K562 (cell line): ENCODE results near the gene DSG3. TPM values are rescaled to one million over a fixed set of nuclear protein-coding genes. Genes with fewer than 3 reads are reported as not detected.
A peak's percentile ranks its signal among the peaks of the same experiment; 100 is the strongest.

Experiments
- ATAC-seq: fragments of 200-7000 bp; cut with Tn5 transposase; 3 replicates; pipeline ENCODE4 v1.9.1; 2020; ENCODE audit warnings: moderate library complexity
- BruUV-seq: library from RNA; stranded (reverse); fragments of 400-500 nt; replicated peaks from 2 replicates; lab custom pipeline; 2021; lab: Mats Ljungman, UMichigan
- CTCF ChIA-PET: fragments of 300-600 bp; formaldehyde crosslinking; extraction: SDS; loops from one replicate; lab custom pipeline; 2021; ENCODE audit warnings: low intra/inter-chr PET ratio; lab: Yijun Ruan, JAX
- POLR2A ChIA-PET: fragments of 300-600, 350-650 bp; sonication (Branson Sonifier 250); formaldehyde crosslinking; extraction: SDS; loops from one replicate; lab custom pipeline; 2021; ENCODE audit warnings: antibody characterized with exemption, inconsistent platforms; lab: Yijun Ruan, JAX
- DNase-seq, 4 experiments: peaks; one replicate each; pipeline versions ENCODE4 v3.0.0 to v3.0.0-alpha.2; 2011 to 2018; ENCODE audit warnings: low spot score in 3 of 4, mixed read lengths in 3 of 4; ENCODE audit errors: extremely low read depth in 1 of 4
- FAIRE-seq: peaks from 2 replicates; lab custom pipeline; 2011; peaks lifted over from hg19 to GRCh38; lab: Jason Lieb, UNC
- H2AFZ ChIP-seq: 2 replicates; pipeline ENCODE4 v1.6.0; 2011; ENCODE audit warnings: low read depth, low read length, control low read depth, inconsistent platforms
- H3K27ac ChIP-seq: fragments of 200-600 bp; 3 replicates; pipeline ENCODE4 v1.8.0; 2011; ENCODE audit warnings: low read depth, mild to moderate bottlenecking, control low read depth, inconsistent platforms, low read length, moderate library complexity, mixed read lengths; ENCODE audit errors: extremely low read depth
- H3K27me3 ChIP-seq, 2 experiments: fragments of 300-600 bp in 1 of 2; 2 replicates in 1 of 2; 3 replicates in 1 of 2; pipeline versions ENCODE4 v1.6.0 to v1.8.0; 2011; ENCODE audit warnings: inconsistent platforms in 2 of 2, low read length in 2 of 2, mild to moderate bottlenecking in 1 of 2, mixed read lengths in 1 of 2, moderate library complexity in 1 of 2; ENCODE audit not compliant: control insufficient read depth in 2 of 2, insufficient read depth in 2 of 2
- H3K36me3 ChIP-seq: fragments of 300-600 bp; 3 replicates; pipeline ENCODE4 v1.8.0; 2011; ENCODE audit warnings: mild to moderate bottlenecking, low read length, inconsistent platforms; ENCODE audit not compliant: control insufficient read depth, insufficient read depth
- H3K4me1 ChIP-seq, 2 experiments: fragments of 200-600 bp in 1 of 2; replicated peaks in 1 of 2; 2 replicates in 1 of 2; 3 replicates in 1 of 2; pipeline versions ENCODE4 v1.5.1 to v1.8.0; 2011; ENCODE audit warnings: inconsistent platforms in 2 of 2, low read length in 2 of 2, mild to moderate bottlenecking in 1 of 2, mixed read lengths in 1 of 2, moderate library complexity in 1 of 2; ENCODE audit not compliant: control insufficient read depth in 2 of 2, insufficient read depth in 2 of 2
- H3K4me2 ChIP-seq: 2 replicates; pipeline ENCODE4 v1.6.1; 2011; ENCODE audit warnings: low read length, control low read depth, inconsistent platforms, mixed read lengths; ENCODE audit not compliant: insufficient read depth
- H3K4me3 ChIP-seq: fragments of 200-600 bp; sonication (generic), shearing (Covaris generic); 2 replicates; pipeline ENCODE4 v1.5.1; 2016; ENCODE audit warnings: control low read depth, inconsistent platforms
- H3K79me2 ChIP-seq: fragments of 200-600 bp; 3 replicates; pipeline ENCODE4 v1.8.0; 2011; ENCODE audit warnings: low read length, inconsistent platforms; ENCODE audit not compliant: control insufficient read depth, insufficient read depth
- H3K9ac ChIP-seq, 2 experiments: 2 replicates each; pipeline versions ENCODE4 v1.6.0 to v1.6.1; 2011; ENCODE audit warnings: low read depth in 2 of 2, low read length in 2 of 2, control low read depth in 1 of 2, inconsistent platforms in 1 of 2, mild to moderate bottlenecking in 1 of 2, mixed read lengths in 1 of 2; ENCODE audit not compliant: insufficient read depth in 1 of 2
- H3K9me1 ChIP-seq: one replicate; pipeline ENCODE4 v1.6.0; 2011; ENCODE audit warnings: inconsistent platforms, mild to moderate bottlenecking, low read length, moderate library complexity; ENCODE audit not compliant: control insufficient read depth, insufficient read depth
- H3K9me3 ChIP-seq: replicated peaks from 2 replicates; pipeline ENCODE4 v1.5.1; 2011; ENCODE audit warnings: low read depth, low read length, inconsistent platforms; ENCODE audit not compliant: control insufficient read depth, insufficient read depth
- H4K20me1 ChIP-seq: replicated peaks from 2 replicates; pipeline ENCODE4 v1.6.1; 2011; ENCODE audit warnings: low read length, inconsistent platforms, mixed read lengths; ENCODE audit not compliant: control insufficient read depth, insufficient read depth
- ATF2 ChIP-seq: sonication (generic); formaldehyde crosslinking; IDR thresholded peaks from 2 replicates; pipeline ENCODE4 v1.8.1; 2022; ENCODE audit warnings: missing genetic modification reagents
- CBFB ChIP-seq: sonication (generic); formaldehyde crosslinking; IDR thresholded peaks from 2 replicates; pipeline ENCODE4 v1.4.0; 2020; ENCODE audit warnings: mild to moderate bottlenecking, missing genetic modification reagents
- FIP1L1 ChIP-seq: fragments of 200-400 bp; formaldehyde crosslinking; IDR thresholded peaks from 2 replicates; pipeline ENCODE4 v1.6.1; 2018; ENCODE audit warnings: mild to moderate bottlenecking, low read depth, low read length; ENCODE audit not compliant: poor library complexity, severe bottlenecking
- HINFP ChIP-seq: fragments of 450-650 bp; conservative IDR thresholded peaks from 2 replicates; pipeline ENCODE4 v1.6.1; 2016; ENCODE audit warnings: missing genetic modification characterization, low read depth, mild to moderate bottlenecking, control low read depth, missing compliant biosample characterization
- HNRNPUL1 ChIP-seq: fragments of 200-400 bp; formaldehyde crosslinking; IDR thresholded peaks from 2 replicates; pipeline ENCODE4 v1.6.1; 2017; ENCODE audit warnings: low read length
- IRF2 ChIP-seq: sonication (generic); formaldehyde crosslinking; IDR thresholded peaks from 2 replicates; pipeline ENCODE4 v1.8.1; 2022; ENCODE audit warnings: mild to moderate bottlenecking, missing genetic modification reagents
- KAT7 ChIP-seq: sonication (generic); formaldehyde crosslinking; IDR thresholded peaks from 2 replicates; pipeline ENCODE4 v1.8.0; 2022; ENCODE audit warnings: missing genetic modification reagents, mild to moderate bottlenecking, borderline replicate concordance
- NEUROD1 ChIP-seq: fragments of 150-350 bp; IDR thresholded peaks from 2 replicates; pipeline ENCODE4 v1.6.1; 2014; ENCODE audit warnings: borderline replicate concordance, low read length, low read depth; ENCODE audit not compliant: partially characterized antibody
- RBM22 ChIP-seq: fragments of 200-400 bp; formaldehyde crosslinking; IDR thresholded peaks from 2 replicates; pipeline ENCODE4 v1.6.1; 2018; ENCODE audit warnings: low read length, low read depth; ENCODE audit not compliant: poor library complexity, severe bottlenecking
- SNRNP70 ChIP-seq: fragments of 200-400 bp; formaldehyde crosslinking; optimal IDR thresholded peaks from 2 replicates; pipeline ENCODE3; 2017; ENCODE audit warnings: low read depth, low read length
- ZNF644 ChIP-seq: fragments of 200-800 bp; sonication (Bioruptor generic); IDR thresholded peaks from 2 replicates; pipeline ENCODE4 v1.6.1; 2016; ENCODE audit warnings: low read depth, missing genetic modification characterization, missing compliant biosample characterization
- WGBS: fragments of 100-300 bp; shearing (Covaris generic); methylation state at CpG from one replicate; pipeline ENCODE4 v1.1.6; 2016; ENCODE audit warnings: low coverage, mixed read lengths; ENCODE audit not compliant: insufficient coverage; ENCODE audit errors: missing lambda C conversion rate; 5-methylcytosine and 5-hydroxymethylcytosine counted together
- in situ Hi-C: fragments of 300-500 bp; cut with MboI; formaldehyde crosslinking; loops from 4 replicates; pipeline ENCODE4 v1.15.0; 2018; ENCODE audit warnings: inconsistent platforms, mixed read lengths
- intact Hi-C: fragments of 100-400 bp; cut with micrococcal nuclease; formaldehyde crosslinking; loops from 2 replicates; pipeline ENCODE4 v1.14.2; 2022
- polyA plus RNA-seq, 8 experiments: library from polyadenylated mRNA; depleted of rRNA in 4 of 8; stranded (reverse) in 5 of 8; unstranded in 3 of 8; fragments of >200 nt; fragmentation: Nextera tagmentation in 2 of 8; fragmentation: Illumina TruSeq in 1 of 8; extraction: Ambion mirVana in 2 of 8; extraction: Trizol in 1 of 8; gene quantifications; 2 replicates each; pipeline versions ENCODE4 v1.2.1 to v1.2.3, GENCODE V29; 2011 to 2014; ENCODE audit warnings: inconsistent platforms in 1 of 8, missing spikeins in 1 of 8
- total RNA-seq, 7 experiments: library from RNA; depleted of rRNA in 6 of 7; stranded (reverse); fragments of >200 nt in 6 of 7; fragmentation: Illumina TruSeq in 2 of 7; extraction: Trizol in 2 of 7; gene quantifications; 2 replicates each; pipeline versions ENCODE4 v1.2.1 to v1.2.3, GENCODE V29; 2011 to 2021; ENCODE audit warnings: low replicate concordance in 1 of 7

The DSG3 gene
- total and polyA plus RNA-seq, 9 of the 15 experiments (the other 6 are each of a cell fraction or from before 2014, with no cell fraction given): 0.04 to 0.18 (median 0.07) TPM; not detected in 1

DNA sequence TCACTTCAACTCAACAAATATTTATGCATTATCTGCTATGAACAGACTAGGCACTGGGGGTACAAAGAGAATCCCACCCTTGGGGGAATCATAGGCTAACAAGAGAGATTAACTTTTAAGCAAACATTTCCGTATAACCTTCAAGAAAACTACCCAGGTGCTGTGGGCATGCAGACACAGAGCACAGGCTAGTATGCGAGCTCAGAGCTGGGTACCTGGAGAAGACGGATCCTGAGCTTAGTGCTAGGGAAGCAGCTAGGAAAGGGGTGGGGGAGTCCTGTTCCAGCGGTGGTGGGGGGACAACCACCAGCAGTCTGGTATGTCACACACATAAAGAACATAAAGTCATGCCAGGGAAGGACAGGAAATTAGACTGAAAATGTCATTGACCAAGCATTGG, 17.5 kb upstream of the DSG3 start:
- no peaks in the 10 kb centered on the region for H3K9me1 ChIP-seq
- in situ Hi-C loops (no loop called here), intact Hi-C loops (no loop called here)
- H4K20me1 ChIP-seq: no peaks in the 10 kb centered on the region
- CTCF ChIA-PET: no interaction called here
- H3K4me3 ChIP-seq: no peak overlapping the region
- 13% methylated on average over 4 of the region's 4 CpGs for WGBS
- H3K36me3 ChIP-seq: no peaks in the 10 kb centered on the region
- BruUV-seq: no TSS peak
- H3K4me2 ChIP-seq: no peak overlapping the region; the same call in 1 of the 2 replicates
- no peaks in the 10 kb centered on the region for H3K79me2 ChIP-seq
- H3K4me1 ChIP-seq: no peaks in the 10 kb centered on the region
- no peak overlapping the region for H3K27ac ChIP-seq
- FAIRE-seq (no peak), DNase-seq (no peak), ATAC-seq (no peak)
- no peak overlapping the region for H3K9ac ChIP-seq
- TF ChIP-seq SNRNP70: no peak
- no peak for TF ChIP-seq CBFB (CRISPR knock-in tag)
- TF ChIP-seq NEUROD1: no peak
- TF ChIP-seq ZNF644 (tag): no peak
- H3K9me3 ChIP-seq: no peaks in the 10 kb centered on the region
- no peaks in the 10 kb centered on the region for H3K27me3 ChIP-seq
- peak overlapping the region; percentile 41; the same call in 1 of the 2 replicates for H2AFZ ChIP-seq
- POLR2A ChIA-PET: interaction anchor here (0.6 to 1.0 kb wide), 2 partner anchors 10 to 11 kb away, joined by 3 read pairs; no protein-coding TSS in a partner anchor

DNA sequence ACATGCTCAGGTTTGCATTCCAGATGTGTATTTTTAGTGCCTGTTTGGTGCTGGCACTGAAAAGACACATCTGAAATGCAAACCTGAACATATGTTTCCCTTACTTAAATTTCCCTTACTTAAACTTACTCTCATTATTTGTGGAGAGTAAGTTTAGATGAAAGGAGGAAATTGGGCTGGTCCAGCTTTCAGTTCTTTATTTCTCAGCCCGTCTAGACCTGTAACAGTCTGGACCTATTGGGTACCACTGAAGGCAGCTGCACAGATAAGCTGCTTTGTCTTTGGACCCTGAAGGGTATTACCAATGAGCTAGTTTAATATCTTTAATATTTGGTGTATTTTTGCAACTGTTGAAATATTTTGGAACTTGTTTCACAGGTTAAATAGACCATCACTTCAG, 17.0 kb upstream of the DSG3 start:
- FAIRE-seq (no peak), ATAC-seq (no peak), DNase-seq (no peak)
- ChIA-PET CTCF (no interaction called here), POLR2A (interaction anchor here (0.6 to 1.0 kb wide), 2 partner anchors 10 to 11 kb away, joined by 3 read pairs; no protein-coding TSS in a partner anchor)
- Histone ChIP-seq H2AFZ (no peak overlapping the region), H3K27ac (no peak overlapping the region), H3K9ac (no peak overlapping the region), H3K4me1 (no peaks in the 10 kb centered on the region), H3K9me1 (no peaks in the 10 kb centered on the region), H3K9me3 (no peaks in the 10 kb centered on the region), H3K4me2 (no peak overlapping the region), H3K79me2 (no peaks in the 10 kb centered on the region), H3K36me3 (no peaks in the 10 kb centered on the region), H4K20me1 (no peaks in the 10 kb centered on the region), H3K4me3 (no peak overlapping the region), H3K27me3 (no peaks in the 10 kb centered on the region)
- 7% methylated on average over 1 of the region's 1 CpG for WGBS
- BruUV-seq: no TSS peak
- intact Hi-C loops (no loop called here), in situ Hi-C loops (no loop called here)
- TF ChIP-seq HNRNPUL1 (no peak), IRF2 (CRISPR knock-in tag) (no peak), FIP1L1 (no peak), HINFP (tag) (no peak), RBM22 (no peak), KAT7 (no peak), ATF2 (CRISPR knock-in tag) (no peak)
